NCI-H2029 treated with DMSO at 0.1 percent for 48 hours (cell line): Measurements from ENCODE around the gene PGLYRP4.

Experiments used
- DNase-seq: peaks from one replicate; lab custom pipeline; 2025; lab: John Stamatoyannopoulos, UW

The PGLYRP4 gene

GRCh38 chr1:153375511-153375910 lies 26.9 kb upstream of the PGLYRP4 start, which contains the start of gene S100A12:
TSS of gene S100A12 (minus strand) at chr1:153375621. CDS start at chr1:153374592, 1,029 bp downstream.
- no peak for DNase-seq

- DNase-seq, result no peak
These were observed 25.4 kb upstream of the PGLYRP4 start for GRCh38 chr1:153374071-153374470.

GRCh38 chr1:153372571-153372970 lies 23.9 kb upstream of the PGLYRP4 start:
- DNase-seq, result no peak

GRCh38 chr1:153371231-153371630 lies 22.6 kb upstream of the PGLYRP4 start:
- no peak for DNase-seq

- DNase-seq, result no peak
These were observed 21.5 kb upstream of the PGLYRP4 start for GRCh38 chr1:153370146-153370545.

- DNase-seq, result no peak
These were observed 19.9 kb upstream of the PGLYRP4 start for GRCh38 chr1:153368495-153368894.

GRCh38 chr1:153367090-153367489 lies 18.4 kb upstream of the PGLYRP4 start:
- no peak for DNase-seq

- no peak for DNase-seq
These were observed 17.6 kb upstream of the PGLYRP4 start for GRCh38 chr1:153366261-153366660.

- DNase-seq, result no peak
These were observed 17.1 kb upstream of the PGLYRP4 start for GRCh38 chr1:153365696-153366095.

GRCh38 chr1:153364766-153365666 lies 16.4 kb upstream of the PGLYRP4 start:
- no peak for DNase-seq

- no peak for DNase-seq
These were observed 15.5 kb upstream of the PGLYRP4 start for GRCh38 chr1:153364156-153364555.

- DNase-seq, result no peak
These were observed 15.0 kb upstream of the PGLYRP4 start for GRCh38 chr1:153363641-153364040.

GRCh38 chr1:153362187-153362775 lies 13.6 kb upstream of the PGLYRP4 start:
- no peak for DNase-seq

GRCh38 chr1:153361480-153362109 lies 13.0 kb upstream of the PGLYRP4 start:
- no peak for DNase-seq

- no peak for DNase-seq
These were observed 12.2 kb upstream of the PGLYRP4 start for GRCh38 chr1:153360592-153361479.

GRCh38 chr1:153360190-153360589 lies 11.5 kb upstream of the PGLYRP4 start:
- DNase-seq, result no peak

GRCh38 chr1:153359241-153359640 lies 10.6 kb upstream of the PGLYRP4 start:
- no peak for DNase-seq

- no peak for DNase-seq
These were observed 10.0 kb upstream of the PGLYRP4 start for GRCh38 chr1:153358691-153358975.

GRCh38 chr1:153357853-153358690 lies 9.4 kb upstream of the PGLYRP4 start, which contains the start of gene S100A9:
TSS of gene S100A9 (plus strand) at chr1:153357854. CDS start at chr1:153358284, 430 bp downstream.
- DNase-seq, result no peak

- DNase-seq, result no peak
These were observed 8.6 kb upstream of the PGLYRP4 start for GRCh38 chr1:153357076-153357852.
